ENCODE data around the gene WDR45.

GRCh38 chrX:49075347-49075746 is 4.3 kb downstream of the WDR45 start:
- no peak for TF ChIP-seq EZH2 (IDR thresholded peaks at IDR 0.05; ENCODE audit: low read length, missing control alignments)
- TF ChIP-seq CTCF (conservative IDR thresholded peaks at IDR 0.05 in 1 of 2, IDR thresholded peaks at IDR 0.05 in 1 of 2; ENCODE audit: low read depth in 1 of 2, low read length in 2 of 2), result no peak

Data from fibroblast of lung (primary cell).